ENCODE data around the gene ADAM11.
"Not testable (repeated sequence)": the region's sequence is repeated elsewhere in the genome, so short reads cannot be mapped to it uniquely, and the experiment has no call there.

The ADAM11 gene, protein sequence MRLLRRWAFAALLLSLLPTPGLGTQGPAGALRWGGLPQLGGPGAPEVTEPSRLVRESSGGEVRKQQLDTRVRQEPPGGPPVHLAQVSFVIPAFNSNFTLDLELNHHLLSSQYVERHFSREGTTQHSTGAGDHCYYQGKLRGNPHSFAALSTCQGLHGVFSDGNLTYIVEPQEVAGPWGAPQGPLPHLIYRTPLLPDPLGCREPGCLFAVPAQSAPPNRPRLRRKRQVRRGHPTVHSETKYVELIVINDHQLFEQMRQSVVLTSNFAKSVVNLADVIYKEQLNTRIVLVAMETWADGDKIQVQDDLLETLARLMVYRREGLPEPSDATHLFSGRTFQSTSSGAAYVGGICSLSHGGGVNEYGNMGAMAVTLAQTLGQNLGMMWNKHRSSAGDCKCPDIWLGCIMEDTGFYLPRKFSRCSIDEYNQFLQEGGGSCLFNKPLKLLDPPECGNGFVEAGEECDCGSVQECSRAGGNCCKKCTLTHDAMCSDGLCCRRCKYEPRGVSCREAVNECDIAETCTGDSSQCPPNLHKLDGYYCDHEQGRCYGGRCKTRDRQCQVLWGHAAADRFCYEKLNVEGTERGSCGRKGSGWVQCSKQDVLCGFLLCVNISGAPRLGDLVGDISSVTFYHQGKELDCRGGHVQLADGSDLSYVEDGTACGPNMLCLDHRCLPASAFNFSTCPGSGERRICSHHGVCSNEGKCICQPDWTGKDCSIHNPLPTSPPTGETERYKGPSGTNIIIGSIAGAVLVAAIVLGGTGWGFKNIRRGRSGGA

DNA sequence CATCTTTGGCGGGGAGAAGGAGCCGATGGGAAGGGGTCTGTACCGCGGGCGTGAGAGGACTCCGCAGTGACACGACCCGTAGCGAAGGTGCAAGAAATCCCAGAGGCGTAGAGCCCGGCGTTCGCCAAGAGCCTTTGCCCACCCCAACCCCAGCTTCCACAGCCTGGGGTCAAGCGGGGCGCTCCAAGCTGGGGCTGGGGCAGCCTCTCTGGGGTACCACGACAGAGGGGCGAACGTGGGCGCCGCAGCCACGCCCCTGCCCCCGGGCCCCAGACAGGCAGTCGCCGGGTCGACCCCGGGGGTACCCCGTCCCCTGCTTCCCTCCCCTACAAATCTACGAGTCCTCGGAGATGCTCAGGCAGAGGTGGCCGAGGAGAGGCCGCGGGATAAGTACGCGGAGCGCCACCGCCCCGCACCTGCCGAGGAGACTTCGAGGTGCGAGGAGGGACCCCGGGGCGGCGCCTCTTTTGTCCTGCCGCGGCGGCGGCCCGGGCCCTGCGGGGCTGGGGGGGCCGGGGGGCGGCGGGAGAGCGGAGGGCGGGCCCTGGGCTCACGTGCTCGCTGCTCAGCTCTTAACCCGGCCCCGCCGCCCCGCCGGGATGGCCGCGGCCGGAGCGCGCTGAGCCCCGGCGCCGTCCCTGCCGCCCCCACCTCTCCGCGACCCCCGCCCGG is at the start of gene ADAM11:
ADAM11 (plus strand) TSS at position 575 of the 672 bp plus-strand sequence. CDS start 212 bp downstream, outside the sequence.
- TF ChIP-seq, protein P1, sequence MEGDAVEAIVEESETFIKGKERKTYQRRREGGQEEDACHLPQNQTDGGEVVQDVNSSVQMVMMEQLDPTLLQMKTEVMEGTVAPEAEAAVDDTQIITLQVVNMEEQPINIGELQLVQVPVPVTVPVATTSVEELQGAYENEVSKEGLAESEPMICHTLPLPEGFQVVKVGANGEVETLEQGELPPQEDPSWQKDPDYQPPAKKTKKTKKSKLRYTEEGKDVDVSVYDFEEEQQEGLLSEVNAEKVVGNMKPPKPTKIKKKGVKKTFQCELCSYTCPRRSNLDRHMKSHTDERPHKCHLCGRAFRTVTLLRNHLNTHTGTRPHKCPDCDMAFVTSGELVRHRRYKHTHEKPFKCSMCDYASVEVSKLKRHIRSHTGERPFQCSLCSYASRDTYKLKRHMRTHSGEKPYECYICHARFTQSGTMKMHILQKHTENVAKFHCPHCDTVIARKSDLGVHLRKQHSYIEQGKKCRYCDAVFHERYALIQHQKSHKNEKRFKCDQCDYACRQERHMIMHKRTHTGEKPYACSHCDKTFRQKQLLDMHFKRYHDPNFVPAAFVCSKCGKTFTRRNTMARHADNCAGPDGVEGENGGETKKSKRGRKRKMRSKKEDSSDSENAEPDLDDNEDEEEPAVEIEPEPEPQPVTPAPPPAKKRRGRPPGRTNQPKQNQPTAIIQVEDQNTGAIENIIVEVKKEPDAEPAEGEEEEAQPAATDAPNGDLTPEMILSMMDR (IDR thresholded peaks at IDR 0.05): no peak
- no peak within 1 kb of the TSS for H3K27ac ChIP-seq
- peak within 1 kb of the TSS; percentile 83 for H3K4me3 ChIP-seq
- no peak for DNase-seq (ENCODE audit: low spot score)

DNA sequence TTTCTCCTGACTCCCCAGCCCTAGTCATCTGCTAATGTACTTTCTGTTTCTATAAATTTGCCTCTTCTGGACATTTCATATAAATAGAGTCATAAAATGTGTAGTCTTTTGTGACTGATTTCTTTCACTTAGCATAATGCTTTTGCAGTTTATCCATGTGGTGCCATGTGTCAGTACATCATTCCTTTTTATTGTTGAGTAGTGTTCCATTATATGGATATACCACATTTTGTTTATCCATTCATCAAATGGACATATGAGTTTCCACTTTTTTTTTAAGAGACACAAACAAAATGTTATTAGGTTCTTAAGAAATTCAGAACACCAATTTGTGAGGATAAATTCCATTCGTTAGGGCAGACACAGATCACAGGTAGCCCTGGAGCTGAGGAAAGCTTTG is 39.3 kb upstream of the ADAM11 start:
- no peak overlapping the region for H3K27ac ChIP-seq
- TF ChIP-seq, protein P1 (IDR thresholded peaks at IDR 0.05): no peak
- H3K4me3 ChIP-seq: no peak overlapping the region
- DNase-seq (ENCODE audit: low spot score): no peak

DNA sequence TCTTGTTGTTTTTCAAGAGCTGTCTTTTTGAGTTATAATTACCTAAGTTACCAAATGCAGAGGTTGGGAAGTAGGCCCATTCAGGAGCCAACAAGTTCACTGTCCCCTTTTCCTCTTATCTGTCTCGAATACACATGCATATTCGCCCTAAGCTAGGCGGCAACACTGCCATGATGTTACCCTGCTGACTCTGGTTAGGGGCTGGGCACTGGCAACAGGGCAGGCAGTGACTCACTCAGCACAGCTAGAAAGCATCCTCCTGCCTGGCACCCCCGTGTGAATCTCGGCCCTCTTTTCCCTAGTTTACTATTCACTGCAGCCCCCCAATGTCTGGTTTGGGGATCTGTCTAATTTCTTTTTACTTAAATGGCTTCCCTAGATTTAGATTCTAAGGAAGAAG is 36.5 kb upstream of the ADAM11 start:
- Histone ChIP-seq H3K4me3 (no peak overlapping the region), H3K27ac (no peak overlapping the region)
- DNase-seq (ENCODE audit: low spot score): no peak
- TF ChIP-seq, protein P1 (IDR thresholded peaks at IDR 0.05): no peak

DNA sequence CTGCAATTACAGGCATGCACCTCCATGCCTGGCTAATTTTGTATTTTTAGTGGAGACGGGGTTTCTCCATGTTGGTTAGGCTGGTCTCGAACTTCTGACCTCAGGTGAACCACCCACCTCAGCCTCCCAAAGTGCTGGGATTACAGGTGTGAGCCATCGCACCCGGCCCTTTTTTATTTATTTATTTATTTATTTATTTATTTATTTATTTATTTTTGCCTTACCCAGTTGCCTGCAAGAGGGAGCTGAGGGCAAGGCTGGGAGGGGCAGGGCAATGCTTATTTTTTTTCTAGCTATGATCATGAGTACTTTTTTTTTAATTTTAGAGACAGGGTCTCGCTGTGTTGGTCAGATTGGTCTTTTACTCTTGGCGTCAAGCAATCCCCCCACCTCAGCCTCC is 32.7 kb upstream of the ADAM11 start:
- not testable (repeated sequence) for DNase-seq (ENCODE audit: low spot score); H3K27ac ChIP-seq; H3K4me3 ChIP-seq

DNA sequence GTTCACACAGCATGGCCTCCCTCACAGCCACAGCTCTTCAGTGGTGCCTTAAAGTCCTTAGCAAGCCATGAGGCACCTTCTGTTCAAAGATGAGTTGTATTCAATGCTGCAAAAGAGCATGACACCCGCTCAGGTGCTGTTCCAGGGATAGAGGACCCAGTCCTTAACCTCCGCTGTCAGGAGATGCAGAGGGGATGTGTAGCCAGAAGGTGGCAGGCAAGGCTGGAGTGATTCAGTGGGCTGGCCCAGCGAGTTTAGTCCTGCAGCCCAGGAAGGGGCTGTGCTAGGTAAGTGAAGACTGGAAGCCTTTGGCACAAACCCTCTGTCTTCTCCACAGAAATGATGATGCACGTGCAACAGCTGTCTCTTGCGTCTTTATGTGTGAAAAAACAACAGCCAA is 25.0 kb upstream of the ADAM11 start:
- TF ChIP-seq, protein P1 (IDR thresholded peaks at IDR 0.05): no peak
- DNase-seq (ENCODE audit: low spot score): no peak
- H3K4me3 ChIP-seq: no peak overlapping the region
- H3K27ac ChIP-seq: no peak overlapping the region

DNA sequence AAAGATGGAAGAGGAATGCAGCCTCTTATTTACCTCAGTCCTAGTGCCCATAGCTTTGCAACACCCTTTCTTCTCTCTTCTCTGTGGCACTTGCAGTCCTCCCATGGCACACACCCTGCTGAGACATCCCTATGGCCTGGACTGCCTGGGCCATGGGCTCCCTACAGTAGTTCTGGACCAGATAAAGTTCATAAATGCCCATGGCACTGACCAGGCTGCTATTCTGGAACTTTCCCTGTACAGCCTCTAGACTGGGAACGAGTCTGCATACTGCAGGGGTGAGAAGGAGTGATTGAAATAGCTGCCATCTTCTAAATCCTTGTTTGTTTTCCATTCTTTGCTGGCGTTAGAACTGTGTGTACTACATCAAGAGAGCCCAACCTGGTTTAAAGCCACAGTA is 24.5 kb upstream of the ADAM11 start:
- H3K4me3 ChIP-seq: no peak overlapping the region
- TF ChIP-seq, protein P1 (IDR thresholded peaks at IDR 0.05): no peak
- DNase-seq (ENCODE audit: low spot score): no peak
- H3K27ac ChIP-seq: no peak overlapping the region

DNA sequence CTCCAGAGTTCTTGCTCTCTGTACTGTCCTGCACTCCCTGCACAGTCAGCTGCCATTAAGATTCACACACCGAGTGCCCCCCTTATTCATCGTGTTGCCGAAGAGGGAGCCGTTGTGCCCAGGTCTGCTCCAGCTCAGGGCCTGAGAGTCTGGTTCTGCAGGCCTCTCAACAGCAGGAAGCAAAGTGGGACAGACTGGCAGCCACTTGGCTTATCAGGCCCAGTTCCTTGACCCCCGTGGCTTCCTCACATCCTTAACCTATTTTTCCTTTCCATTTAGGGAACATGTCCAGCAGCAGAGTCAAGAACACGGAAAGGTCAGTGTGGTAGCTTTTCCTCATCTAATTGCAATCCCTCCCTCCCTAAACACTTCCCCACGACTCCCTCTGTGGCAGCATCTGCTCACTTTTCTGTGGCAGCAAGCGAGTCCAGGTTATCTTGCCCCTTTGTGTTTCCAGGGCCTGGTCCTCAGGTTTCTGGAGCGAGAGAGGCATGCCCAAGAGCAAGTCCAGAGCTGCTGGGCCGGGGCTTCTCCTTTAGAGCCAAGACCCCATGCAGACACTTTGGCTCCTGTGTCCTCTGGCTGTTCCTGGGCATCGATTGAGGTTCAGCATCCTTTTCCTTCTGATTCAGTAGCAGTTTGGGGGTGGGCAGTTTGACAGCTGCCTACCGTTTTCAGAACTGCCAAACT is 22.1 kb upstream of the ADAM11 start:
- Histone ChIP-seq H3K27ac (no peak overlapping the region), H3K4me3 (no peak overlapping the region)
- TF ChIP-seq, protein P1 (IDR thresholded peaks at IDR 0.05): no peak
- DNase-seq (ENCODE audit: low spot score): no peak
